ENCODE measurements around the gene CAVIN1.

- TF ChIP-seq, protein P1, sequence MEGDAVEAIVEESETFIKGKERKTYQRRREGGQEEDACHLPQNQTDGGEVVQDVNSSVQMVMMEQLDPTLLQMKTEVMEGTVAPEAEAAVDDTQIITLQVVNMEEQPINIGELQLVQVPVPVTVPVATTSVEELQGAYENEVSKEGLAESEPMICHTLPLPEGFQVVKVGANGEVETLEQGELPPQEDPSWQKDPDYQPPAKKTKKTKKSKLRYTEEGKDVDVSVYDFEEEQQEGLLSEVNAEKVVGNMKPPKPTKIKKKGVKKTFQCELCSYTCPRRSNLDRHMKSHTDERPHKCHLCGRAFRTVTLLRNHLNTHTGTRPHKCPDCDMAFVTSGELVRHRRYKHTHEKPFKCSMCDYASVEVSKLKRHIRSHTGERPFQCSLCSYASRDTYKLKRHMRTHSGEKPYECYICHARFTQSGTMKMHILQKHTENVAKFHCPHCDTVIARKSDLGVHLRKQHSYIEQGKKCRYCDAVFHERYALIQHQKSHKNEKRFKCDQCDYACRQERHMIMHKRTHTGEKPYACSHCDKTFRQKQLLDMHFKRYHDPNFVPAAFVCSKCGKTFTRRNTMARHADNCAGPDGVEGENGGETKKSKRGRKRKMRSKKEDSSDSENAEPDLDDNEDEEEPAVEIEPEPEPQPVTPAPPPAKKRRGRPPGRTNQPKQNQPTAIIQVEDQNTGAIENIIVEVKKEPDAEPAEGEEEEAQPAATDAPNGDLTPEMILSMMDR (IDR thresholded peaks at IDR 0.05) = no peak
- no peak for TF ChIP-seq POLR2A (IDR thresholded peaks at IDR 0.05)
Observed at GRCh38 chr17:42406615-42407288, 16.3 kb downstream of the CAVIN1 start.
